CD14-positive monocyte (primary cell): ENCODE measurements around the gene KCNJ16. TPM values are rescaled to one million over a fixed set of nuclear protein-coding genes. Genes with fewer than 3 reads are reported as not detected.
A peak's percentile ranks its signal among the peaks of the same experiment; 100 is the strongest.

ENCODE experiments used
- DNase-seq, 3 donors: peaks; one replicate each; pipeline ENCODE4 v3.0.0-alpha.2; 2011 to 2022
- H2AFZ ChIP-seq: 2 replicates; pipeline ENCODE4 v1.6.0; 2012; ENCODE audit warnings: mild to moderate bottlenecking, low read depth, low read length, inconsistent platforms; ENCODE audit not compliant: insufficient read depth, poor library complexity, severe bottlenecking
- H3K27ac ChIP-seq, 2 donors: 1 replicate in 1 of 2; 2 replicates in 1 of 2; pipeline ENCODE4 v1.5.1; 2012 to 2013; ENCODE audit warnings: low read length in 2 of 2, control low read depth in 1 of 2, inconsistent platforms in 1 of 2, low read depth in 1 of 2, mild to moderate bottlenecking in 1 of 2
- H3K27me3 ChIP-seq, 2 donors: one replicate each; pipeline versions ENCODE4 v1.6.0 to v1.6.1; 2011 to 2013; ENCODE audit warnings: low read length in 2 of 2; ENCODE audit not compliant: control insufficient read depth in 2 of 2, insufficient read depth in 2 of 2
- H3K36me3 ChIP-seq, 2 donors: replicated peaks in 1 of 2; 1 replicate in 1 of 2; 2 replicates in 1 of 2; pipeline versions ENCODE4 v1.5.1 to v1.6.1; 2012 to 2013; ENCODE audit warnings: low read length in 2 of 2, control low read depth in 1 of 2, inconsistent platforms in 1 of 2, mild to moderate bottlenecking in 1 of 2; ENCODE audit not compliant: insufficient read depth in 2 of 2, control insufficient read depth in 1 of 2
- H3K4me1 ChIP-seq, 2 donors: 1 replicate in 1 of 2; 2 replicates in 1 of 2; pipeline versions ENCODE4 v1.5.1 to v1.6.1; 2012 to 2013; ENCODE audit warnings: low read length in 2 of 2, control low read depth in 1 of 2, inconsistent platforms in 1 of 2, mild to moderate bottlenecking in 1 of 2, moderate library complexity in 1 of 2; ENCODE audit not compliant: insufficient read depth in 2 of 2, control insufficient read depth in 1 of 2
- H3K4me2 ChIP-seq: replicated peaks from 2 replicates; pipeline ENCODE3; 2012; ENCODE audit warnings: low read length, moderate library complexity, mild to moderate bottlenecking; ENCODE audit not compliant: poor library complexity, severe bottlenecking; ENCODE audit errors: extremely low read depth
- H3K4me3 ChIP-seq, 3 experiments: fragments of 200-600 bp in 1 of 3; sonication (generic) in 1 of 3; replicated peaks in 1 of 3; 1 replicate in 2 of 3; 2 replicates in 1 of 3; pipeline ENCODE4 v1.5.1; 2011 to 2013; ENCODE audit warnings: low read length in 3 of 3, mild to moderate bottlenecking in 3 of 3, control low read depth in 2 of 3, low read depth in 2 of 3, inconsistent platforms in 1 of 3, moderate library complexity in 1 of 3
- H3K79me2 ChIP-seq: 2 replicates; pipeline ENCODE4 v1.6.0; 2012; ENCODE audit warnings: mild to moderate bottlenecking, control low read depth, inconsistent platforms, low read length, moderate library complexity; ENCODE audit not compliant: insufficient read depth
- H3K9ac ChIP-seq: 2 replicates; pipeline ENCODE4 v1.6.0; 2017; ENCODE audit warnings: low read length, mild to moderate bottlenecking; ENCODE audit not compliant: insufficient read depth, poor library complexity, severe bottlenecking
- H3K9me3 ChIP-seq, 2 donors: replicated peaks in 1 of 2; 1 replicate in 1 of 2; 2 replicates in 1 of 2; pipeline versions ENCODE4 v1.5.1 to v1.6.1; 2012 to 2013; ENCODE audit warnings: low read length in 2 of 2, control low read depth in 1 of 2; ENCODE audit not compliant: control insufficient read depth in 1 of 2, insufficient read depth in 1 of 2
- H4K20me1 ChIP-seq: 2 replicates; pipeline ENCODE4 v1.6.0; 2012; ENCODE audit warnings: mild to moderate bottlenecking, low read length, control low read depth, moderate library complexity; ENCODE audit not compliant: insufficient read depth
- H3K27ac Mint-ChIP-seq, 7 donors: one replicate each; pipeline ENCODE4 v1.8.0; 2020; ENCODE audit warnings: mild to moderate bottlenecking in 7 of 7, mixed read lengths in 7 of 7, moderate library complexity in 6 of 7, inconsistent platforms in 2 of 7
- H3K27me3 Mint-ChIP-seq, 3 donors: one replicate each; pipeline ENCODE4 v1.8.0; 2021 to 2022; ENCODE audit warnings: low read depth in 3 of 3, mild to moderate bottlenecking in 3 of 3, mixed read lengths in 3 of 3, moderate library complexity in 3 of 3, inconsistent platforms in 1 of 3
- H3K36me3 Mint-ChIP-seq, 2 donors: one replicate each; pipeline ENCODE4 v1.8.0; 2020; ENCODE audit warnings: mixed read lengths in 2 of 2, inconsistent platforms in 1 of 2, mild to moderate bottlenecking in 1 of 2
- H3K4me1 Mint-ChIP-seq: one replicate; pipeline ENCODE4 v1.8.0; 2020; ENCODE audit warnings: mild to moderate bottlenecking, mixed read lengths
- H3K4me3 Mint-ChIP-seq, 2 donors: one replicate each; pipeline ENCODE4 v1.8.0; 2020; ENCODE audit warnings: mild to moderate bottlenecking in 2 of 2, mixed read lengths in 2 of 2, moderate library complexity in 1 of 2
- H3K9me3 Mint-ChIP-seq, 7 donors: one replicate each; pipeline ENCODE4 v1.8.0; 2020 to 2022; ENCODE audit warnings: mixed read lengths in 7 of 7, mild to moderate bottlenecking in 6 of 7, moderate library complexity in 6 of 7, inconsistent platforms in 2 of 7
- CTCF ChIP-seq: fragments of 200-600 bp; IDR thresholded peaks from one replicate; pipeline ENCODE4 v1.8.0; 2022; ENCODE audit warnings: antibody characterized with exemption, mild to moderate bottlenecking
- WGBS: methylation state at CpG from one replicate; pipeline ENCODE4 v1.1.5; 2013; ENCODE audit warnings: missing lambda C conversion rate; ENCODE audit not compliant: insufficient coverage; 5-methylcytosine and 5-hydroxymethylcytosine counted together
- intact Hi-C, 2 donors: fragments of 100-400 bp; cut with micrococcal nuclease; formaldehyde crosslinking; loops; one replicate each; pipeline versions ENCODE4 v1.15.0 to v1.15.1; 2023
- polyA plus RNA-seq, 3 donors: library from polyadenylated mRNA; depleted of rRNA in 1 of 3; unstranded in 2 of 3; stranded (reverse) in 1 of 3; fragments of 300-500 nt in 2 of 3; fragments of >200 nt in 1 of 3; fragmentation: Illumina TruSeq in 2 of 3; gene quantifications; 1 replicate in 2 of 3; 2 replicates in 1 of 3; pipeline ENCODE4 v1.2.3, GENCODE V29; 2012 to 2021

KCNJ16 gene
- polyA plus RNA-seq, 3 donors: not detected

- no peaks in the 10 kb centered on the region for H3K79me2 ChIP-seq
- TF ChIP-seq CTCF: no peak
These were observed 44.5 kb downstream of the KCNJ16 start for GRCh38 chr17:70119545-70119944.

GRCh38 chr17:70119983-70120382, 45.0 kb downstream of the KCNJ16 start:
- Histone ChIP-seq H4K20me1 (no peaks in the 10 kb centered on the region), H3K4me2 (peak overlapping the region; percentile 57), H3K36me3 (no peaks in the 10 kb centered on the region), H2AFZ (no peak overlapping the region), H3K9me3 (no peaks in the 10 kb centered on the region), H3K27me3 (no peaks in the 10 kb centered on the region), H3K4me1 (peaks cover 59% of the 10 kb centered on the region in 2 donors), H3K27ac (peak overlapping the region in 1 of 2 donors; percentile 87), H3K79me2 (no peaks in the 10 kb centered on the region), H3K9ac (no peak overlapping the region), H3K4me3 (peak overlapping the region in 1 of 3 experiments; percentile 58)
- peaks cover 0 to 6% (median 1%) of the 10 kb centered on the region in 3 donors for H3K27me3 Mint-ChIP-seq
- peaks cover 0 to 4% of the 10 kb centered on the region in 2 donors for H3K36me3 Mint-ChIP-seq
- H3K27ac Mint-ChIP-seq: peak overlapping the region in 6 of 7 donors; percentile 72 to 93 (median 83)
- peaks cover 0 to 2% (median 0%) of the 10 kb centered on the region in 7 donors for H3K9me3 Mint-ChIP-seq
- H3K4me1 Mint-ChIP-seq: peaks cover 56% of the 10 kb centered on the region
- no peak for TF ChIP-seq CTCF
- peak overlapping the region; percentile 18 to 72 for H3K4me3 Mint-ChIP-seq
- WGBS: 0% methylated on average over 1 of the region's 2 CpGs
- intact Hi-C loops: no loop called here
- peak; percentile 67 to 93 (median 80) for DNase-seq

More at GRCh38 chr17:70119545-70119944, 44.5 kb downstream of the KCNJ16 start:
- Histone ChIP-seq H3K4me3 (peak overlapping the region in 1 of 3 experiments; percentile 58), H3K27me3 (no peaks in the 10 kb centered on the region), H3K4me1 (peaks cover 55 to 56% of the 10 kb centered on the region in 2 donors), H4K20me1 (no peaks in the 10 kb centered on the region), H3K27ac (peak overlapping the region in 1 of 2 donors; percentile 87), H3K4me2 (peak overlapping the region; percentile 57), H3K36me3 (no peaks in the 10 kb centered on the region), H2AFZ (no peak overlapping the region), H3K9me3 (no peaks in the 10 kb centered on the region), H3K9ac (no peak overlapping the region)
- 100% methylated on average over 1 of the region's 1 CpG for WGBS
- peak overlapping the region in 1 of 7 donors; percentile 86 for H3K27ac Mint-ChIP-seq
- H3K27me3 Mint-ChIP-seq: peaks cover 0 to 6% (median 1%) of the 10 kb centered on the region in 3 donors
- no peak overlapping the region for H3K4me3 Mint-ChIP-seq
- H3K4me1 Mint-ChIP-seq: peaks cover 53% of the 10 kb centered on the region
- peaks cover 0 to 4% of the 10 kb centered on the region in 2 donors for H3K36me3 Mint-ChIP-seq
- intact Hi-C loops: no loop called here
- peaks cover 0 to 2% (median 0%) of the 10 kb centered on the region in 7 donors for H3K9me3 Mint-ChIP-seq
- no peak for DNase-seq
